Smooth muscle cell (in vitro differentiated cells): ENCODE measurements around the gene KLHL17. TPM values are rescaled to one million over a fixed set of nuclear protein-coding genes. Genes with fewer than 3 reads are reported as not detected.

Experiments used
- DNase-seq: peaks from one replicate; lab custom pipeline; 2025; ENCODE audit not compliant: unreplicated experiment; lab: John Stamatoyannopoulos, UW
- H2AFZ ChIP-seq: fragments of 200-600 bp; sonication (generic); 2 replicates; pipeline ENCODE4 v1.6.0; 2016; ENCODE audit warnings: antibody characterized with exemption, low read depth, mild to moderate bottlenecking
- H3F3A ChIP-seq: fragments of 200-600 bp; sonication (generic); 2 replicates; pipeline ENCODE4 v1.6.0; 2017; ENCODE audit warnings: antibody characterized with exemption, low read depth
- H3K27ac ChIP-seq: fragments of 200-600 bp; sonication (generic); 2 replicates; pipeline ENCODE4 v1.5.1; 2016; ENCODE audit warnings: low read depth, mild to moderate bottlenecking
- H3K27me3 ChIP-seq: fragments of 200-600 bp; sonication (generic); 2 replicates; pipeline ENCODE4 v1.6.1; 2016; ENCODE audit warnings: low read depth, mild to moderate bottlenecking
- H3K36me3 ChIP-seq: fragments of 200-600 bp; sonication (generic); 2 replicates; pipeline ENCODE4 v1.5.1; 2016; ENCODE audit warnings: low read depth
- H3K4me1 ChIP-seq: fragments of 200-600 bp; sonication (generic); 2 replicates; pipeline ENCODE4 v1.5.1; 2016; ENCODE audit warnings: low read depth
- H3K4me2 ChIP-seq: fragments of 200-600 bp; sonication (generic); 2 replicates; pipeline ENCODE4 v1.6.0; 2016; ENCODE audit warnings: mild to moderate bottlenecking
- H3K4me3 ChIP-seq: fragments of 200-600 bp; sonication (generic); 2 replicates; pipeline ENCODE4 v1.5.1; 2016; ENCODE audit warnings: mild to moderate bottlenecking
- H3K79me2 ChIP-seq: fragments of 200-600 bp; sonication (generic); 2 replicates; pipeline ENCODE4 v1.6.0; 2016; ENCODE audit warnings: low read depth, mild to moderate bottlenecking
- H3K9ac ChIP-seq: fragments of 200-600 bp; sonication (generic); 2 replicates; pipeline ENCODE4 v1.6.0; 2016; ENCODE audit warnings: low read depth
- H3K9me3 ChIP-seq: fragments of 200-600 bp; sonication (generic); replicated peaks from 2 replicates; pipeline ENCODE4 v1.5.1; 2016; ENCODE audit warnings: low read depth
- H4K20me1 ChIP-seq: fragments of 200-600 bp; sonication (generic); 2 replicates; pipeline ENCODE4 v1.6.0; 2016; ENCODE audit warnings: low read depth
- WGBS: methylation state at CpG from one replicate; pipeline ENCODE4 v1.1.7; 2016; ENCODE audit warnings: low lambda C conversion rate; 5-methylcytosine and 5-hydroxymethylcytosine counted together
- polyA plus RNA-seq: library from polyadenylated mRNA; unstranded; fragments of >200 nt; fragmentation: Nextera tagmentation; extraction: Ambion mirVana; gene quantifications from 2 replicates; pipeline ENCODE4 v1.2.1, GENCODE V29; 2016
- total RNA-seq: library from RNA; depleted of rRNA; stranded (reverse); fragments of >200 nt; gene quantifications from 2 replicates; pipeline ENCODE4 v1.2.3, GENCODE V29; 2014
- TF ChIP-seq, protein P1 (sequence below): fragments of 200-600 bp; sonication (generic); IDR thresholded peaks from 2 replicates; pipeline ENCODE4 v1.5.1; 2017; ENCODE audit warnings: borderline replicate concordance, mild to moderate bottlenecking, antibody characterized with exemption; ENCODE audit not compliant: insufficient read depth, poor library complexity, severe bottlenecking

The KLHL17 gene
- total and polyA plus RNA-seq, 2 experiments from 2014 or later: 10.2 to 29.9 TPM

DNA sequence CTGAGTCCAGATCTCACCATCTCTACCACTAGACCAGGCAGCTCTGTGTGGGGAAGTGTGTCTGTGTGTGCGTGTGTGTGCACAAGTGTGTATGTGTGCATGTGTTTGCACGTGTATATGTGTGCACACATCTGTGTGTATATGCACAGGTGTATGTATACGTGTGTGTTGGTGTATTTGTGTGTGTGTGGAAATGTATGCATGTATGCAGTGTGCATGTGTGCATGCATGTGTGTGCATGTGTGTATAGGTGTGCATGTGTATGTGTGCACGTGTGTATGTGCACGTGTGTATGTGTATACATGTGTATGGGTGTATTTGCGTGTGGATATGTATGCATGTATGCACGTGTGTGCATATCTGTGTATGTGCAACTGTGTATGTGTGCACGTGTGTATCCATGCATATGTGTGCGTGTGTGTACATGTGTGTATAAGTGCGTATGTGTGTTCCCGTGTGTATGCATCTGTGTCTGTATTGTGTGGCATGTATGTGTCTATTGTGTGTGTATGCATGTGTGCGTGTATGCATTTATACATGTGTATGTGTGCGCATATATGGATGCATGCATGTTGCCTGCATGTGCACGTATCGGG lies 9.0 kb downstream of the KLHL17 start:
- no peaks in the 10 kb centered on the region for H3K36me3 ChIP-seq
- no peak for DNase-seq
- TF ChIP-seq, protein P1, sequence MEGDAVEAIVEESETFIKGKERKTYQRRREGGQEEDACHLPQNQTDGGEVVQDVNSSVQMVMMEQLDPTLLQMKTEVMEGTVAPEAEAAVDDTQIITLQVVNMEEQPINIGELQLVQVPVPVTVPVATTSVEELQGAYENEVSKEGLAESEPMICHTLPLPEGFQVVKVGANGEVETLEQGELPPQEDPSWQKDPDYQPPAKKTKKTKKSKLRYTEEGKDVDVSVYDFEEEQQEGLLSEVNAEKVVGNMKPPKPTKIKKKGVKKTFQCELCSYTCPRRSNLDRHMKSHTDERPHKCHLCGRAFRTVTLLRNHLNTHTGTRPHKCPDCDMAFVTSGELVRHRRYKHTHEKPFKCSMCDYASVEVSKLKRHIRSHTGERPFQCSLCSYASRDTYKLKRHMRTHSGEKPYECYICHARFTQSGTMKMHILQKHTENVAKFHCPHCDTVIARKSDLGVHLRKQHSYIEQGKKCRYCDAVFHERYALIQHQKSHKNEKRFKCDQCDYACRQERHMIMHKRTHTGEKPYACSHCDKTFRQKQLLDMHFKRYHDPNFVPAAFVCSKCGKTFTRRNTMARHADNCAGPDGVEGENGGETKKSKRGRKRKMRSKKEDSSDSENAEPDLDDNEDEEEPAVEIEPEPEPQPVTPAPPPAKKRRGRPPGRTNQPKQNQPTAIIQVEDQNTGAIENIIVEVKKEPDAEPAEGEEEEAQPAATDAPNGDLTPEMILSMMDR: no peak
- H2AFZ ChIP-seq: no peak overlapping the region
- H3K79me2 ChIP-seq: no peaks in the 10 kb centered on the region
- H3K27me3 ChIP-seq: peaks cover 9% of the 10 kb centered on the region
- no peaks in the 10 kb centered on the region for H3K9me3 ChIP-seq
- H3F3A ChIP-seq: no peaks in the 10 kb centered on the region
- no peak overlapping the region for H3K4me3 ChIP-seq
- H4K20me1 ChIP-seq: no peaks in the 10 kb centered on the region
- 81% methylated on average over 15 of the region's 15 CpGs for WGBS
- peaks cover 7% of the 10 kb centered on the region for H3K4me1 ChIP-seq
- H3K27ac ChIP-seq: no peak overlapping the region
- H3K4me2 ChIP-seq: no peak overlapping the region
- H3K9ac ChIP-seq: no peak overlapping the region

DNA sequence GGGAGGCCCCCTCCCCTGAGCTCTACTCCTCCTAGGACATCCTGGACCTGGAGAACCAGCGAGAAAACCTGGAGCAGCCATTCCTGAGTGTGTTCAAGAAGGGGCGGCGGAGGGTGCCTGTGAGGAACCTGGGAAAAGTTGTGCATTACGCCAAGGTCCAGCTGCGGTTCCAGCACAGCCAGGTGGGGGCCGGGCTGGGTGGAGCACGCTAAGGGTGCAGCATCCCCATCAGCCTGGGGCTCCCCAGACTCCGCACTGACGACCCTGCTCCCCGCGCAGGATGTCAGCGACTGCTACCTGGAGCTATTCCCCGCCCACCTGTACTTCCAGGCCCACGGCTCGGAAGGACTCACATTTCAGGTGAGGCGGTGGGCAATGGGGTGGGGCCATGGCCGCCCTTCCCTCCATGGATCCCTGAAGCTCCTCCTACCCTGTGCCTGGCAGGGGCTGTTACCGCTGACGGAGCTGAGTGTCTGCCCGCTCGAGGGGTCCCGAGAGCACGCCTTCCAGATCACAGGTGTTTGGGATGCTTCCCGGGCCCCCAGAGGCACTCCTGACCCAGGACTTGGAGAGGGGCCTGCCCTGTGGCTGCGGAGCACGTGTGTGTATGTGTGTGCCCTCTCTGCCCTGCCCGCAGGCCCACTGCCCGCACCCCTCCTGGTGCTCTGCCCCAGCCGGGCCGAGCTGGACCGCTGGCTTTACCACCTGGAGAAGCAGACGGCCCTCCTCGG lies 10.0 kb downstream of the KLHL17 start:
- TF ChIP-seq, protein P1: no peak
- Histone ChIP-seq H3K4me3 (no peak overlapping the region), H3K9me3 (no peaks in the 10 kb centered on the region), H3F3A (no peaks in the 10 kb centered on the region), H2AFZ (no peak overlapping the region), H3K9ac (no peak overlapping the region), H3K79me2 (no peaks in the 10 kb centered on the region), H4K20me1 (no peaks in the 10 kb centered on the region), H3K4me2 (no peak overlapping the region), H3K36me3 (no peaks in the 10 kb centered on the region), H3K4me1 (peaks cover 7% of the 10 kb centered on the region), H3K27ac (no peak overlapping the region), H3K27me3 (peaks cover 9% of the 10 kb centered on the region)
- WGBS: 65% methylated on average over 26 of the region's 33 CpGs
- DNase-seq: no peak

- Histone ChIP-seq H2AFZ (no peak overlapping the region), H3K27me3 (peaks cover 9% of the 10 kb centered on the region), H3K27ac (no peak overlapping the region), H3K36me3 (no peaks in the 10 kb centered on the region), H3K4me2 (no peak overlapping the region), H3K9ac (no peak overlapping the region), H3F3A (no peaks in the 10 kb centered on the region), H3K4me1 (peaks cover 4% of the 10 kb centered on the region), H3K9me3 (no peaks in the 10 kb centered on the region), H3K4me3 (no peak overlapping the region), H4K20me1 (no peaks in the 10 kb centered on the region), H3K79me2 (no peaks in the 10 kb centered on the region)
- no peak for DNase-seq
- 90% methylated on average over 14 of the region's 42 CpGs for WGBS
- TF ChIP-seq, protein P1: no peak
Measured at GRCh38 chr1:970973-971730, 10.8 kb downstream of the KLHL17 start.
